Fibroblast of lung (primary cell): ENCODE data around the gene SF3A2. TPM values are rescaled to one million over a fixed set of nuclear protein-coding genes. Genes with fewer than 3 reads are reported as not detected.

Experiments used
- DNase-seq, 2 donors: peaks; one replicate each; pipeline versions ENCODE4 v3.0.0 to v3.0.0-alpha.2; 2010; ENCODE audit warnings: low read depth in 2 of 2
- H2AFZ ChIP-seq: 2 replicates; pipeline ENCODE4 v1.5.1; 2012; ENCODE audit warnings: low read length, control low read depth, inconsistent platforms
- H3K27ac ChIP-seq: 2 replicates; pipeline ENCODE4 v1.5.1; 2011; ENCODE audit warnings: low read length, control low read depth; ENCODE audit not compliant: insufficient read depth
- H3K27me3 ChIP-seq: 2 replicates; pipeline ENCODE4 v1.5.1; 2011; ENCODE audit warnings: mild to moderate bottlenecking, low read length; ENCODE audit not compliant: control insufficient read depth, insufficient read depth
- H3K36me3 ChIP-seq: 2 replicates; pipeline ENCODE4 v1.5.1; 2011; ENCODE audit warnings: low read length; ENCODE audit not compliant: control insufficient read depth, insufficient read depth
- H3K4me1 ChIP-seq: 2 replicates; pipeline ENCODE4 v1.5.1; 2011; ENCODE audit warnings: low read length; ENCODE audit not compliant: control insufficient read depth, insufficient read depth; ENCODE audit errors: extremely low read depth
- H3K4me2 ChIP-seq: 2 replicates; pipeline ENCODE4 v1.5.1; 2011; ENCODE audit warnings: low read length, control low read depth; ENCODE audit not compliant: insufficient read depth; ENCODE audit errors: extremely low read depth
- H3K4me3 ChIP-seq, 4 experiments: fragments of 200-600 bp in 1 of 4; sonication (generic) in 1 of 4; replicated peaks in 1 of 4; 2 replicates each; pipeline ENCODE4 v1.5.1; 2011 to 2016; ENCODE audit warnings: low read length in 4 of 4, low read depth in 3 of 4, mild to moderate bottlenecking in 3 of 4, control low read depth in 2 of 4, inconsistent platforms in 1 of 4, mixed read lengths in 1 of 4; ENCODE audit not compliant: insufficient read depth in 1 of 4; ENCODE audit errors: control extremely low read depth in 1 of 4
- H3K79me2 ChIP-seq: 2 replicates; pipeline ENCODE4 v1.5.1; 2012; ENCODE audit warnings: mild to moderate bottlenecking, low read length, inconsistent platforms; ENCODE audit not compliant: control insufficient read depth, insufficient read depth
- H3K9ac ChIP-seq: 2 replicates; pipeline ENCODE4 v1.5.1; 2011; ENCODE audit warnings: mild to moderate bottlenecking, low read length, control low read depth; ENCODE audit not compliant: insufficient read depth
- H3K9me3 ChIP-seq: 2 replicates; pipeline ENCODE4 v1.5.1; 2012; ENCODE audit warnings: low read depth, low read length; ENCODE audit not compliant: control insufficient read depth, insufficient read depth
- H4K20me1 ChIP-seq: 2 replicates; pipeline ENCODE4 v1.5.1; 2011; ENCODE audit warnings: low read length; ENCODE audit not compliant: control insufficient read depth, insufficient read depth; ENCODE audit errors: extremely low read depth
- CTCF ChIP-seq, 2 donors: IDR thresholded peaks in 1 of 2; conservative IDR thresholded peaks in 1 of 2; 1 replicate in 1 of 2; 2 replicates in 1 of 2; pipeline ENCODE4 v1.5.1; 2011 to 2012; ENCODE audit warnings: low read length in 2 of 2, control low read depth in 1 of 2, inconsistent platforms in 1 of 2, low read depth in 1 of 2, mild to moderate bottlenecking in 1 of 2
- EZH2 ChIP-seq: IDR thresholded peaks from 2 replicates; pipeline ENCODE4 v1.5.1; 2012; ENCODE audit warnings: low read length, control low read depth, mild to moderate bottlenecking; ENCODE audit errors: missing control alignments
- polyA plus RNA-seq, 2 donors: library from polyadenylated mRNA; depleted of rRNA in 1 of 2; stranded (reverse) in 1 of 2; unstranded in 1 of 2; fragments of >200 nt; gene quantifications; 2 replicates each; pipeline ENCODE4 v1.2.1, GENCODE V29; 2011 to 2012; ENCODE audit warnings: missing spikeins in 1 of 2
- total RNA-seq: library from RNA; depleted of rRNA; stranded (reverse); fragments of >200 nt; gene quantifications from 2 replicates; pipeline ENCODE4 v1.2.1, GENCODE V29; 2014

SF3A2 gene
- total and polyA plus RNA-seq, 2 donors (not counting 1 experiment from before 2014, with no cell fraction given), result 11.1 to 31.5 TPM

GRCh38 chr19:2286402-2287140, 49.9 kb downstream of the SF3A2 start:
- no peaks in the 10 kb centered on the region for H3K4me1 ChIP-seq
- H3K9me3 ChIP-seq, result no peaks in the 10 kb centered on the region
- H3K4me2 ChIP-seq, result no peak overlapping the region
- H3K9ac ChIP-seq, result no peak overlapping the region
- H4K20me1 ChIP-seq, result no peaks in the 10 kb centered on the region
- peaks cover 32% of the 10 kb centered on the region for H3K27me3 ChIP-seq
- H3K27ac ChIP-seq, result no peak overlapping the region
- no peaks in the 10 kb centered on the region for H3K36me3 ChIP-seq
- no peak overlapping the region for H3K4me3 ChIP-seq
- TF ChIP-seq CTCF (conservative IDR thresholded peaks at IDR 0.05 in 1 of 2, IDR thresholded peaks at IDR 0.05 in 1 of 2; ENCODE audit: low read depth in 1 of 2, low read length in 2 of 2) (no peak), EZH2 (no peak)
- no peaks in the 10 kb centered on the region for H3K79me2 ChIP-seq
- H2AFZ ChIP-seq, result no peak overlapping the region
- no peak for DNase-seq

- H3K36me3 ChIP-seq, result no peaks in the 10 kb centered on the region
- no peaks in the 10 kb centered on the region for H3K4me1 ChIP-seq
- no peak for DNase-seq
- H3K9me3 ChIP-seq, result no peaks in the 10 kb centered on the region
- H3K79me2 ChIP-seq, result no peaks in the 10 kb centered on the region
- H3K9ac ChIP-seq, result no peak overlapping the region
- H3K27me3 ChIP-seq, result peaks cover 36% of the 10 kb centered on the region
- H3K4me3 ChIP-seq, result no peak overlapping the region
- H4K20me1 ChIP-seq, result no peaks in the 10 kb centered on the region
- TF ChIP-seq EZH2 (no peak), CTCF (conservative IDR thresholded peaks at IDR 0.05 in 1 of 2, IDR thresholded peaks at IDR 0.05 in 1 of 2; ENCODE audit: low read depth in 1 of 2, low read length in 2 of 2) (no peak)
- no peak overlapping the region for H3K4me2 ChIP-seq
- no peak overlapping the region for H3K27ac ChIP-seq
- H2AFZ ChIP-seq, result no peak overlapping the region
Observed at GRCh38 chr19:2287585-2288337, 51.1 kb downstream of the SF3A2 start.

GRCh38 chr19:2288338-2288817, 51.8 kb downstream of the SF3A2 start:
- DNase-seq, result no peak
- Histone ChIP-seq H3K9ac (no peak overlapping the region), H3K4me3 (no peak overlapping the region), H3K4me1 (no peaks in the 10 kb centered on the region), H3K79me2 (no peaks in the 10 kb centered on the region), H3K4me2 (no peak overlapping the region), H3K36me3 (no peaks in the 10 kb centered on the region), H3K27me3 (peaks cover 36% of the 10 kb centered on the region), H3K27ac (no peak overlapping the region), H2AFZ (no peak overlapping the region), H3K9me3 (no peaks in the 10 kb centered on the region), H4K20me1 (no peaks in the 10 kb centered on the region)
- TF ChIP-seq CTCF (conservative IDR thresholded peaks at IDR 0.05 in 1 of 2, IDR thresholded peaks at IDR 0.05 in 1 of 2; ENCODE audit: low read depth in 1 of 2, low read length in 2 of 2) (no peak), EZH2 (no peak)
